Cardiac septum (tissue), 1 donor: ENCODE data around the gene ACAP1. TPM values are rescaled to one million over a fixed set of nuclear protein-coding genes. Genes with fewer than 3 reads are reported as not detected.
A peak's percentile ranks its signal among the peaks of the same experiment; 100 is the strongest.

Experiments used
- DNase-seq: peaks from one replicate; pipeline ENCODE4 v3.0.0-alpha.2; 2020; ENCODE audit warnings: low spot score
- intact Hi-C: fragments of 100-400 bp; cut with DNase I; formaldehyde crosslinking; loops from one replicate; pipeline ENCODE4 v1.14.0; 2022
- long read RNA-seq: library from polyadenylated mRNA; unstranded; transcript quantifications from one replicate; pipeline ENCODE4 v2.0.0, GENCODE V29; 2021
- total RNA-seq: library from RNA; stranded (reverse); fragmentation: NEBNext Ultra II Directional; extraction: Animal tissue kit (Norgen Biotek cat#: 25700); gene quantifications from one replicate; pipeline ENCODE4 v1.2.1, GENCODE V29; 2021
- donor health status: DM: no; HTN: no; CAD: no.

The ACAP1 gene, protein sequence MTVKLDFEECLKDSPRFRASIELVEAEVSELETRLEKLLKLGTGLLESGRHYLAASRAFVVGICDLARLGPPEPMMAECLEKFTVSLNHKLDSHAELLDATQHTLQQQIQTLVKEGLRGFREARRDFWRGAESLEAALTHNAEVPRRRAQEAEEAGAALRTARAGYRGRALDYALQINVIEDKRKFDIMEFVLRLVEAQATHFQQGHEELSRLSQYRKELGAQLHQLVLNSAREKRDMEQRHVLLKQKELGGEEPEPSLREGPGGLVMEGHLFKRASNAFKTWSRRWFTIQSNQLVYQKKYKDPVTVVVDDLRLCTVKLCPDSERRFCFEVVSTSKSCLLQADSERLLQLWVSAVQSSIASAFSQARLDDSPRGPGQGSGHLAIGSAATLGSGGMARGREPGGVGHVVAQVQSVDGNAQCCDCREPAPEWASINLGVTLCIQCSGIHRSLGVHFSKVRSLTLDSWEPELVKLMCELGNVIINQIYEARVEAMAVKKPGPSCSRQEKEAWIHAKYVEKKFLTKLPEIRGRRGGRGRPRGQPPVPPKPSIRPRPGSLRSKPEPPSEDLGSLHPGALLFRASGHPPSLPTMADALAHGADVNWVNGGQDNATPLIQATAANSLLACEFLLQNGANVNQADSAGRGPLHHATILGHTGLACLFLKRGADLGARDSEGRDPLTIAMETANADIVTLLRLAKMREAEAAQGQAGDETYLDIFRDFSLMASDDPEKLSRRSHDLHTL
- total RNA-seq, result 16.4 TPM
- long read RNA-seq, partial matches to known transcripts, result 1 of 3 reads
- long read RNA-seq, other reads (novel, unspliced or antisense), result 1 of 3 reads

DNA sequence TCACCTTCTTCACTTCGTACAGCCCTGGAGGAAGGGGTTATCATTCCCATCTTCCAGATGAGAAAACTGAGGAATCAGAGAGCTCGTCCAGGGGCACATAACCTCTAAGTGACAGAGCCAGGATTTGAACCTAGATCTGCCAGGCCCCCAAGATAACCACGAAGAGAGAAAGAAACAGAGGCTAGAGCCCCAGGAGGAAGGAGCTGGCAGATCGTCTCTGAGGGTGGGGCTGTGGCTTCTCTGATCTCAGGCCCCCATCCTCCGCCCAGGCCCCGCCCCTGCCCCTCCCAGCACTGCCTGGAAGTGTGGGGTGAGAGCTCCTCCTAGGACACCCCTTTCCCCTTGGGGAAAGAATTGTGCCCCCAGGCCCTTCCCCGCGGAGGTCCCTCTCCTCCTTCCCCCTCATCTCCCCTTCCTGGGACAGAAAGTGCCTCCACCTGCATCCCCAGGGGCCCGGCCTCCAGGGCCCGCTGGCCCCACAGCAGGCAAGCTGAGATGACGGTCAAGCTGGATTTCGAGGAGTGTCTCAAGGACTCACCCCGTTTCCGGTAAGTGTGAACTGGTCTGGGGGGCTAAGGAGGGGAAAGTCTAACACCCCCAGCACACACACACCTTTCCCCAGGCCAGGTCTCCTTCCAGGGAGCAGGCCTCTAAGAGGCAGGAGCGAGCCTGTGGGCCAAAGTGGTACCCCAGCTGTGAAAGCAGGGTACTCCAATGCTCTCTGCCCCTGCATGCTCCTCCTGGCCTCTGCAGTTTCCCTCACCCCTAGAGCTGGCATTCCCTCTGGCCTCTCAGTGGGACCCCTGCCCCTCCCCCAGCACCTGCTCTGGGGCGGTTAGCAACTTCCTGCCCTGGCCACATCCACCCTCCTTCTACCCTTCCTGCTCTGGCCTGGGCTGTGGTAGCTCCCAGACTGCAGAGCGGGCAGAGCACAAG is at the start of gene ACAP1:
Gene ACAP1, plus strand, starts transcription at position 290 of the 936 bp plus-strand sequence. Its CDS starts 206 bp downstream, at position 496.
- peak; percentile 87 for DNase-seq
- intact Hi-C loops, result no loop called here

GRCh38 chr17:7289256-7290032 is 46.9 kb upstream of the ACAP1 start:
- intact Hi-C loops, result no loop called here
- DNase-seq, result no peak

- intact Hi-C loops, result no loop called here
- DNase-seq, result no peak
Measured at GRCh38 chr17:7290166-7290565, 46.2 kb upstream of the ACAP1 start.

- intact Hi-C loops, result no loop called here
- no peak for DNase-seq
Measured at GRCh38 chr17:7290685-7291084, 45.6 kb upstream of the ACAP1 start.

- intact Hi-C loops, result no loop called here
- no peak for DNase-seq
Measured at GRCh38 chr17:7292194-7292593, 44.1 kb upstream of the ACAP1 start.

DNA sequence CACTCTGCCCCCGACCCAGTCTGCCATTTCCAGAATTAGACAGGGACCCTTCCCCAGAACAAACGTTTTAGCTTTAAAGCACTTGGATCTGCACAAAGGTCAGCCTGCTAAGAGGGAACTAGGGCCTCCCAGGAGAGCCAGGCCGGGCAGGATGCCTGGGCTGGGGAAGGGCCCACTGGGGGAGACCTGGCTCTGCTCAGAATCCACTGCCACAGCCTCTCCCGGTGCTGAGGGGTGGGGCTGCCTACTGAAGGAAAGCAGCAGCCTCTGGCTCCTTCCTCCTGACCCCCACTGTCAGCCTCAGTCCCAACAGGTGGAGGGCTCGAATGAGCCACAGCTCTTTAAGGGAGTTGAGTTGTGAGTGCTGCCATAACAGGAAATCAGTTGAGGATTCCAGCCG is 43.6 kb upstream of the ACAP1 start:
- intact Hi-C loops, result no loop called here
- DNase-seq, result no peak

GRCh38 chr17:7293159-7293558 is 43.2 kb upstream of the ACAP1 start:
- intact Hi-C loops, result no loop called here
- DNase-seq, result no peak

DNA sequence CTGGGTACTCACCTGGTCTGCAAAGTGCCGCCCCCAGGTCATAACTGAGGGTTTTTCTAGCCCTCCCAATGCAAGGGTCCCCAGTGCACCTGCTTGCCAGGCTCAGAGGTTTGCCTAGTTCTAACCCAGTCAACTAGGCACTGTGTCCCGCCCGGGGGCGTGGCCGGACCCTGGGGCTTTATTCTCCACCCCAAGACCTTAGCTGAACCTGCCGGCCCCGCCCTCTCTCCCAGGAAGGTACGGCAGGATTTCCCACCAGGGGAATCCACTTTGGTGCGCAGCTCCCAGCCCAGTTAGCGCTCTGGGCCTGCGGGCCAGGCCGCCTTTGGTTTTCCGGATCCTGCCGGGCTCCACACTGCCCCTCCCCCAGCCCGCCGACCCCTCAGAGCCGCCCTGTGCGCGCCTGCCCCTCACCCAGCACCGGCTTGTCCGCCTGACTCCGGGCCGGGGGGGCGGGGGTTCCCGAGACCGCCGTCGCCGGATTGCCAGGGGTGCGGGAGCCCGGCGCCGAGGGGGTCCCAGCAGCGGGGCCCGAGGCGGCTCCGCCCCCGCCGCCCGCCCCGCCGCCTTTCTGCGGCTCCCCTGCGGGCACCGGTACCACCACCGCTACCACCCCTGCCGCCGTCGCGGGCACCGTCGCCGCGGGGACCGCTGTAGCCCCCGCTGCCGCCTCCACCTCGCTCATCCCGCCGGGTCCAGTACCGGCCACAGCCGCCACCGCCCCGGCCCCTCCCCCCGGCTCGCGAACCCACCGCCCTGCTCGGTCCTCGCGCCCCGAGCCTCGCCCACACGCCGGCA is 42.3 kb upstream of the ACAP1 start:
- DNase-seq, result no peak
- intact Hi-C loops, result no loop called here

DNA sequence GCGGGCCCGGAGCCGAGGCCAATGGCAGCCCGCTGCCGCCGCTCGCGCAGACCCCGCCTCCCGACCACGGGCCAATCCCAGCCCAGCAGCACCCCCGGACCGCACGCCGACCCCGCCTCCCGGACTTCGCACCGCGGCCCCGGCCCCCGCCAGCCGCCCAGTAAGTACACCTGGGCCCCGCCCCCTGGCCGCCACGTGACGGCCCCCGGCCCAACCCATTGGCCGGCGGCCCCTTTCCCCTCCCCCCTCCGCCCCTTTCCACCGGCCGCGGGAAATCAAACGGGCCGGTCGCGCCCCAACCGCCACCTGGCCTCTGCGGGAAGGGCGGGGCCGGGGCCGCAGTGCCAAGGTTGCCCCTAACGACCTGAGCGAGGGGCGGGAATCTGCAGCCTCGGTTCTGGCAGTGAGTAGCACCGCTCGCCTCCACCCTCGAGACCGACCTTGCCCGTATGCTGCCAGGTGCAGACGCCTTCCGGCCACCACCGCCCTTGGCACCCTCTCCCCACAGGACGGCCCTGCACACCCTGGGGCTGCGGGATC is 41.6 kb upstream of the ACAP1 start, which contains the start of gene YBX2:
Gene YBX2, minus strand, starts transcription at position 26 of the 540 bp plus-strand sequence. CDS start 139 bp downstream, outside the sequence.
- intact Hi-C loops, result loop anchor here (5.0 kb wide), 1 partner anchor 247 kb away; no protein-coding TSS in a partner anchor
- peak; percentile 87 for DNase-seq

- intact Hi-C loops, result loop anchor here (1.0 to 5.0 kb wide), 2 partner anchors 15 to 248 kb away; no protein-coding TSS in a partner anchor
- DNase-seq, result no peak
Measured at GRCh38 chr17:7295230-7296180, 40.8 kb upstream of the ACAP1 start.

- peak; percentile 92 for DNase-seq
- intact Hi-C loops, result loop anchor here (1.0 to 5.0 kb wide), 2 partner anchors 16 to 249 kb away; no protein-coding TSS in a partner anchor
Measured at GRCh38 chr17:7296189-7296861, 40.0 kb upstream of the ACAP1 start.

GRCh38 chr17:7304179-7304578 is 32.1 kb upstream of the ACAP1 start:
- DNase-seq, result no peak

GRCh38 chr17:7306911-7307685 is 29.2 kb upstream of the ACAP1 start, which contains the start of gene EIF5A:
EIF5A (plus strand) TSS chr17:7307628; CDS start chr17:7309636, 2,008 bp downstream.
- intact Hi-C loops, result loop anchor here (5.0 kb wide), 2 partner anchors 40 to 70 kb away; partner anchors contain the start of gene PHF23
- peak; percentile 100 for DNase-seq

More at GRCh38 chr17:7304179-7304578, 32.1 kb upstream of the ACAP1 start:
- intact Hi-C loops, result no loop called here

- intact Hi-C loops, result loop anchor here (2.0 to 5.0 kb wide), 3 partner anchors 21 to 71 kb away; partner anchors contain the start of genes NEURL4 and PHF23
Measured at GRCh38 chr17:7307686-7308624, 28.4 kb upstream of the ACAP1 start.

More at GRCh38 chr17:7307686-7308624, 28.4 kb upstream of the ACAP1 start:
- peak; percentile 80 for DNase-seq
